CD14-positive monocyte (primary cell): ENCODE results near the gene CABP4. TPM values are rescaled to one million over a fixed set of nuclear protein-coding genes. Genes with fewer than 3 reads are reported as not detected.
"Not testable (repeated sequence)": the region's sequence is repeated elsewhere in the genome, so short reads cannot be mapped to it uniquely, and the experiment has no call there.

Experiments
- DNase-seq, 3 donors: peaks; one replicate each; pipeline ENCODE4 v3.0.0-alpha.2; 2011 to 2022
- H2AFZ ChIP-seq: 2 replicates; pipeline ENCODE4 v1.6.0; 2012; ENCODE audit warnings: mild to moderate bottlenecking, low read depth, low read length, inconsistent platforms; ENCODE audit not compliant: insufficient read depth, poor library complexity, severe bottlenecking
- H3K27ac ChIP-seq, 2 donors: 1 replicate in 1 of 2; 2 replicates in 1 of 2; pipeline ENCODE4 v1.5.1; 2012 to 2013; ENCODE audit warnings: low read length in 2 of 2, control low read depth in 1 of 2, inconsistent platforms in 1 of 2, low read depth in 1 of 2, mild to moderate bottlenecking in 1 of 2
- H3K27me3 ChIP-seq, 2 donors: one replicate each; pipeline versions ENCODE4 v1.6.0 to v1.6.1; 2011 to 2013; ENCODE audit warnings: low read length in 2 of 2; ENCODE audit not compliant: control insufficient read depth in 2 of 2, insufficient read depth in 2 of 2
- H3K36me3 ChIP-seq, 2 donors: replicated peaks in 1 of 2; 1 replicate in 1 of 2; 2 replicates in 1 of 2; pipeline versions ENCODE4 v1.5.1 to v1.6.1; 2012 to 2013; ENCODE audit warnings: low read length in 2 of 2, control low read depth in 1 of 2, inconsistent platforms in 1 of 2, mild to moderate bottlenecking in 1 of 2; ENCODE audit not compliant: insufficient read depth in 2 of 2, control insufficient read depth in 1 of 2
- H3K4me1 ChIP-seq, 2 donors: 1 replicate in 1 of 2; 2 replicates in 1 of 2; pipeline versions ENCODE4 v1.5.1 to v1.6.1; 2012 to 2013; ENCODE audit warnings: low read length in 2 of 2, control low read depth in 1 of 2, inconsistent platforms in 1 of 2, mild to moderate bottlenecking in 1 of 2, moderate library complexity in 1 of 2; ENCODE audit not compliant: insufficient read depth in 2 of 2, control insufficient read depth in 1 of 2
- H3K4me2 ChIP-seq: replicated peaks from 2 replicates; pipeline ENCODE3; 2012; ENCODE audit warnings: low read length, moderate library complexity, mild to moderate bottlenecking; ENCODE audit not compliant: poor library complexity, severe bottlenecking; ENCODE audit errors: extremely low read depth
- H3K4me3 ChIP-seq, 3 experiments: fragments of 200-600 bp in 1 of 3; sonication (generic) in 1 of 3; replicated peaks in 1 of 3; 1 replicate in 2 of 3; 2 replicates in 1 of 3; pipeline ENCODE4 v1.5.1; 2011 to 2013; ENCODE audit warnings: low read length in 3 of 3, mild to moderate bottlenecking in 3 of 3, control low read depth in 2 of 3, low read depth in 2 of 3, inconsistent platforms in 1 of 3, moderate library complexity in 1 of 3
- H3K79me2 ChIP-seq: 2 replicates; pipeline ENCODE4 v1.6.0; 2012; ENCODE audit warnings: mild to moderate bottlenecking, control low read depth, inconsistent platforms, low read length, moderate library complexity; ENCODE audit not compliant: insufficient read depth
- H3K9ac ChIP-seq: 2 replicates; pipeline ENCODE4 v1.6.0; 2017; ENCODE audit warnings: low read length, mild to moderate bottlenecking; ENCODE audit not compliant: insufficient read depth, poor library complexity, severe bottlenecking
- H3K9me3 ChIP-seq, 2 donors: replicated peaks in 1 of 2; 1 replicate in 1 of 2; 2 replicates in 1 of 2; pipeline versions ENCODE4 v1.5.1 to v1.6.1; 2012 to 2013; ENCODE audit warnings: low read length in 2 of 2, control low read depth in 1 of 2; ENCODE audit not compliant: control insufficient read depth in 1 of 2, insufficient read depth in 1 of 2
- H4K20me1 ChIP-seq: 2 replicates; pipeline ENCODE4 v1.6.0; 2012; ENCODE audit warnings: mild to moderate bottlenecking, low read length, control low read depth, moderate library complexity; ENCODE audit not compliant: insufficient read depth
- H3K27ac Mint-ChIP-seq, 7 donors: one replicate each; pipeline ENCODE4 v1.8.0; 2020; ENCODE audit warnings: mild to moderate bottlenecking in 7 of 7, mixed read lengths in 7 of 7, moderate library complexity in 6 of 7, inconsistent platforms in 2 of 7
- H3K27me3 Mint-ChIP-seq, 3 donors: one replicate each; pipeline ENCODE4 v1.8.0; 2021 to 2022; ENCODE audit warnings: low read depth in 3 of 3, mild to moderate bottlenecking in 3 of 3, mixed read lengths in 3 of 3, moderate library complexity in 3 of 3, inconsistent platforms in 1 of 3
- H3K36me3 Mint-ChIP-seq, 2 donors: one replicate each; pipeline ENCODE4 v1.8.0; 2020; ENCODE audit warnings: mixed read lengths in 2 of 2, inconsistent platforms in 1 of 2, mild to moderate bottlenecking in 1 of 2
- H3K4me1 Mint-ChIP-seq: one replicate; pipeline ENCODE4 v1.8.0; 2020; ENCODE audit warnings: mild to moderate bottlenecking, mixed read lengths
- H3K4me3 Mint-ChIP-seq, 2 donors: one replicate each; pipeline ENCODE4 v1.8.0; 2020; ENCODE audit warnings: mild to moderate bottlenecking in 2 of 2, mixed read lengths in 2 of 2, moderate library complexity in 1 of 2
- H3K9me3 Mint-ChIP-seq, 7 donors: one replicate each; pipeline ENCODE4 v1.8.0; 2020 to 2022; ENCODE audit warnings: mixed read lengths in 7 of 7, mild to moderate bottlenecking in 6 of 7, moderate library complexity in 6 of 7, inconsistent platforms in 2 of 7
- CTCF ChIP-seq: fragments of 200-600 bp; IDR thresholded peaks from one replicate; pipeline ENCODE4 v1.8.0; 2022; ENCODE audit warnings: antibody characterized with exemption, mild to moderate bottlenecking
- WGBS: methylation state at CpG from one replicate; pipeline ENCODE4 v1.1.5; 2013; ENCODE audit warnings: missing lambda C conversion rate; ENCODE audit not compliant: insufficient coverage; 5-methylcytosine and 5-hydroxymethylcytosine counted together
- intact Hi-C, 2 donors: fragments of 100-400 bp; cut with micrococcal nuclease; formaldehyde crosslinking; loops; one replicate each; pipeline versions ENCODE4 v1.15.0 to v1.15.1; 2023
- polyA plus RNA-seq, 3 donors: library from polyadenylated mRNA; depleted of rRNA in 1 of 3; unstranded in 2 of 3; stranded (reverse) in 1 of 3; fragments of 300-500 nt in 2 of 3; fragments of >200 nt in 1 of 3; fragmentation: Illumina TruSeq in 2 of 3; gene quantifications; 1 replicate in 2 of 3; 2 replicates in 1 of 3; pipeline ENCODE4 v1.2.3, GENCODE V29; 2012 to 2021

The CABP4 gene
- polyA plus RNA-seq, 3 donors = 0.28 to 1.7 TPM; not detected in 1

GRCh38 chr11:67483831-67484665 is 28.9 kb downstream of the CABP4 start:
- Histone ChIP-seq H3K4me3 (peak overlapping the region in 1 of 3 experiments; percentile 80), H3K4me2 (peak overlapping the region; percentile 62), H3K79me2 (peaks cover 40% of the 10 kb centered on the region), H3K27ac (peak overlapping the region in 1 of 2 donors; percentile 36), H3K36me3 (peaks cover 14 to 27% of the 10 kb centered on the region in 2 donors), H3K27me3 (no peaks in the 10 kb centered on the region), H3K4me1 (peaks cover 44 to 48% of the 10 kb centered on the region in 2 donors), H3K9me3 (no peaks in the 10 kb centered on the region), H3K9ac (no peak overlapping the region), H2AFZ (no peak overlapping the region), H4K20me1 (peaks cover 51% of the 10 kb centered on the region)
- Mint-ChIP-seq H3K27ac (peak overlapping the region; percentile 59 to 91 (median 88)), H3K4me3 (peak overlapping the region; percentile 88), H3K4me1 (peaks cover 40% of the 10 kb centered on the region), H3K27me3 (peaks cover 2 to 3% (median 2%) of the 10 kb centered on the region in 3 donors), H3K9me3 (peaks cover 0 to 7% (median 2%) of the 10 kb centered on the region in 7 donors), H3K36me3 (peaks cover 31% of the 10 kb centered on the region in 2 donors)
- 88% methylated on average over 11 of the region's 16 CpGs for WGBS
- no peak for DNase-seq
- TF ChIP-seq CTCF = no peak
- intact Hi-C loops = loop anchor here in 1 of 2 donors (1.0 kb wide), 1 partner anchor 22 kb away; no protein-coding TSS in a partner anchor

GRCh38 chr11:67484847-67485311 is 29.7 kb downstream of the CABP4 start:
- Histone ChIP-seq H4K20me1 (peaks cover 59% of the 10 kb centered on the region), H3K79me2 (peaks cover 40% of the 10 kb centered on the region), H3K9ac (no peak overlapping the region), H3K9me3 (no peaks in the 10 kb centered on the region), H3K4me3 (peak overlapping the region in 1 of 3 experiments; percentile 80), H3K4me2 (peak overlapping the region; percentile 62), H3K27me3 (no peaks in the 10 kb centered on the region), H3K27ac (peak overlapping the region; percentile 36 to 40), H3K36me3 (peaks cover 22 to 36% of the 10 kb centered on the region in 2 donors), H2AFZ (peak overlapping the region; percentile 47), H3K4me1 (peaks cover 44 to 48% of the 10 kb centered on the region in 2 donors)
- peak; percentile 61 to 75 (median 65) for DNase-seq
- Mint-ChIP-seq H3K4me1 (peaks cover 40% of the 10 kb centered on the region), H3K27ac (peak overlapping the region; percentile 59 to 91 (median 88)), H3K4me3 (peak overlapping the region; percentile 73 to 88), H3K27me3 (peaks cover 0 to 2% (median 0%) of the 10 kb centered on the region in 3 donors), H3K9me3 (peaks cover 0 to 7% (median 2%) of the 10 kb centered on the region in 7 donors), H3K36me3 (peaks cover 37% of the 10 kb centered on the region in 2 donors)
- intact Hi-C loops = no loop called here
- TF ChIP-seq CTCF = no peak
- 0% methylated on average over 4 of the region's 11 CpGs for WGBS

GRCh38 chr11:67485873-67486361 is 30.8 kb downstream of the CABP4 start:
- H3K9me3 Mint-ChIP-seq, H3K27me3 ChIP-seq, H3K4me2 ChIP-seq, DNase-seq, H3K9ac ChIP-seq, H3K27me3 Mint-ChIP-seq, H3K4me3 Mint-ChIP-seq, H3K27ac ChIP-seq, H3K9me3 ChIP-seq, H2AFZ ChIP-seq, intact Hi-C loops, H3K4me3 ChIP-seq: not testable (repeated sequence)
- Histone ChIP-seq H4K20me1 (peaks cover 70% of the 10 kb centered on the region), H3K79me2 (peaks cover 40% of the 10 kb centered on the region), H3K36me3 (peaks cover 32 to 46% of the 10 kb centered on the region in 2 donors), H3K4me1 (peaks cover 44 to 48% of the 10 kb centered on the region in 2 donors)
- Mint-ChIP-seq H3K36me3 (peaks cover 46 to 48% of the 10 kb centered on the region in 2 donors), H3K27ac (peak overlapping the region in 5 of 7 donors; percentile 4 to 56 (median 36)), H3K4me1 (peaks cover 40% of the 10 kb centered on the region)
- whole genome bisulfite sequencing = 69% methylated on average over 4 of the region's 7 CpGs
